GM10266 (cell line): ENCODE data around the gene STIM2.

ENCODE experiments used
- DNase-seq: peaks from one replicate; pipeline ENCODE4 v3.0.0; 2012; ENCODE audit errors: extremely low spot score
- TF ChIP-seq, protein P1 (sequence below): IDR thresholded peaks from 2 replicates; pipeline ENCODE4 v1.5.1; 2012; ENCODE audit warnings: mild to moderate bottlenecking, low read depth; ENCODE audit not compliant: control insufficient read depth, insufficient read depth; ENCODE audit errors: missing control alignments

STIM2 gene

DNA sequence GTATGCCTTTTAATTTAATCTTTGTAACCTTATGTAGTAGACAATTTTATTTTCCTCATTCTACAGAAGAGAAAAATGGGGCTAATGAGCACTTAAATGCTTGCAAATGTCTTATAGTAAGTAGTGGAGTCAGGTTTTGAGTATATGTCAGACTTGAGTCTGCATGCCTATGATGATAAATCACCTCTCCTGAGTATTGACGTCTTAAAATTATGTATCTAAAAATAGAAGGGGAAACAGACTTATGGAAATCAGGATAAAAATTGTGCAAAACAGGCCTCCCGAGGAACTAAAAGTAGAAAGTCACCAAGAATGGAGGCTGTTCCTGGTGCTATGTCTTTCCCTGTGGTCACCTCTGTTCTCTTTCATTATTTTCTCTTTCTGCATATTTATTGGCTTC lies 92.7 kb downstream of the STIM2 start:
- TF ChIP-seq, protein P1, sequence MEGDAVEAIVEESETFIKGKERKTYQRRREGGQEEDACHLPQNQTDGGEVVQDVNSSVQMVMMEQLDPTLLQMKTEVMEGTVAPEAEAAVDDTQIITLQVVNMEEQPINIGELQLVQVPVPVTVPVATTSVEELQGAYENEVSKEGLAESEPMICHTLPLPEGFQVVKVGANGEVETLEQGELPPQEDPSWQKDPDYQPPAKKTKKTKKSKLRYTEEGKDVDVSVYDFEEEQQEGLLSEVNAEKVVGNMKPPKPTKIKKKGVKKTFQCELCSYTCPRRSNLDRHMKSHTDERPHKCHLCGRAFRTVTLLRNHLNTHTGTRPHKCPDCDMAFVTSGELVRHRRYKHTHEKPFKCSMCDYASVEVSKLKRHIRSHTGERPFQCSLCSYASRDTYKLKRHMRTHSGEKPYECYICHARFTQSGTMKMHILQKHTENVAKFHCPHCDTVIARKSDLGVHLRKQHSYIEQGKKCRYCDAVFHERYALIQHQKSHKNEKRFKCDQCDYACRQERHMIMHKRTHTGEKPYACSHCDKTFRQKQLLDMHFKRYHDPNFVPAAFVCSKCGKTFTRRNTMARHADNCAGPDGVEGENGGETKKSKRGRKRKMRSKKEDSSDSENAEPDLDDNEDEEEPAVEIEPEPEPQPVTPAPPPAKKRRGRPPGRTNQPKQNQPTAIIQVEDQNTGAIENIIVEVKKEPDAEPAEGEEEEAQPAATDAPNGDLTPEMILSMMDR = no peak
- no peak for DNase-seq

DNA sequence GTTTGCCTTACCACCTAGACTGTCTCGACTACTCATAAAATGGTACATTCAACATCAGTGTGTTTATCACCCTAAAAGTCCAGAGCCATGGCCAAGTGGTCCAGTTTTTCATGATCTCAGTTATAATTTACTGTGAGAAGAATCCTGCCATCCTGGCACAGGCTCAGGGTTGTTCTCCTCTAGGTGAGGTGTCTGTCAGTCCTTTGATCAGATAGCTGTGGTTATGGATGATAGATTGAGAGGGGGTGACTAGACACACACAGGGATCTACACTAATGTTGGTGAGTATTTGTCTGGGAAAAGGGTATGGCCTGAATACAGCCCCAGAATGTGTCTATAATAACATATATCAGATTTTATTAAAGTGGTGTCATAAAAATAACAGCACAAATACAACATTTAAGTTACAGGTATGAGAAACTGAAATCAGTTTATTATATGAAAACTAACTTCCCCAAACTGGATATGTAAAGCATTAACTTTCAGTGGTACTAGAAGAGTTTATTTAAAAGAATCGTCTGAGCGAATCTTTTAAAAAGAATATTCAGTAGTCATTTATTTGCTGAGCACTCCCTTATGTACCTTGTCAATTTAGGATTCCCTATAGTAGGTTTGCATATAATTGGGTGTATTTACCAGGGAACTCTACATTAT lies 93.3 kb downstream of the STIM2 start:
- TF ChIP-seq, protein P1 = no peak
- DNase-seq = no peak

DNA sequence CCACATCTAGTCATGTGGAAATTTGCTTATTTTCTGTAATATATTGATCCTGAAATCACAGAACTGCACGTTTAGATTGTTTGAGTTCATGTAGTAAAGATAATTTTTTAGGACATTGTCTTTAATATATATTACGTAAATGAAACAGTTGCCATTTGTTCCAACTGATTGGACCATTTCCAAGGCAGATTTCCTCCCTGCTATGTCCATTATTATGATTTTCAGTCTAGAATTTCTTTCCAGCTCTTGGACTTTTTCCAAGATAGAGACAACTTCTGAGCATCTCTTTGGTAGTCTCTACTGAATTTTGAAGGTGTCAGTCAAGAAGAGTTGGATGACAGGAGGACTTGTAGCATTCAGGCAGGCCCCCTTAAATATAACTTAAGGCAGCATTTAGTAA lies 94.6 kb downstream of the STIM2 start:
- TF ChIP-seq, protein P1 = no peak
- no peak for DNase-seq

DNA sequence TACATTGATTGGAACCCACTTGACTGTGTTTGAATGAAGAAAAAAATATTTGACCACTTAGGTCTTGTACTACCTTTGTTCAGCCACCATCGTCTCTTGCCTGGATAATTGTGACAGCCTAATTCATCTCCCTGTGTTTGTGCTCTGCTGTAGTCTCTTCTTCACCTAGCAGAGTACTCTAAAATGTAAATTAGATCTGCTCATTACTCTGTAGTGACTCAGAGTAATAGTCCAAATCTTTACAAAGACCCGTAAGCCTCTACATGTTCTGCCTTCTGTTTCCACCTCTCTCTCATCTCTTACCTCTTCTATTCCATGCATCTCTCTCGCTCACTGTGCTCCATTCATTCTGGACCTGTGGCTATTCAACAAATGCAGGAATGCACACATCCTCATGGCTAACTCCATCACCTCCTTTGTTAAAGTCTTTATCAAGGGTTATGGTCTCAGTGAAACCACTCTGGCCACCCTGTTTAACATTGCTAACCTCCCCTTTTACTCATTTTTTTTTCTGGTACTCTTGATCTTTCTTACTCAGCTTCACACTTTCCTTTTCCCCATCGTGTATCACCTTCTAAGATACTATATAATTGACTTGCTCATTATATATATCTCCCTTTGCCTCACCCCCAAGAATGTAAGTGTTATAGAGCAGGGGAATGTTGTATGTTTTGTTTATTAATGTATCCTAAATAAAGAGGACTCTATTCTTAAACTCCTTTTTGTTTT lies 98.4 kb downstream of the STIM2 start:
- TF ChIP-seq, protein P1 = no peak
- no peak for DNase-seq

DNA sequence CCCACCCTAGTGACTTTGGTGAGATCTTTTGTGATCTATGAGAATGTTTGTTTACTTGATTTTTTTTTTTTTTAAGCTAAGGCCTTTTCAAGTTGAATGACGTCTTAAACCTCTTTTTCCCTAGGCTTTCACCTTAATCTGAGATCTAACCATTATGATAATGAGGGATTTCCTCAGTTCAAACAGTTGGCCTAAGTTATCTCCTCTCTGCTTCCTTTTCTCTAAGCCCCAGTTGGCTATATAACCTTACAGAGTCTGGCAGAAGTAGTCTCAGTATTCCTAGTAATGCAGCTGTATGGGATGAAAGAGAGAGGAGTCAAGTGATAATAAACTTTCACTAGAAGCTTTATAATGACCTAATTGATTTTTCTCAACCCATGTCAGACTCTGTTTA lies 99.0 kb downstream of the STIM2 start:
- no peak for DNase-seq
- TF ChIP-seq, protein P1 = no peak

DNA sequence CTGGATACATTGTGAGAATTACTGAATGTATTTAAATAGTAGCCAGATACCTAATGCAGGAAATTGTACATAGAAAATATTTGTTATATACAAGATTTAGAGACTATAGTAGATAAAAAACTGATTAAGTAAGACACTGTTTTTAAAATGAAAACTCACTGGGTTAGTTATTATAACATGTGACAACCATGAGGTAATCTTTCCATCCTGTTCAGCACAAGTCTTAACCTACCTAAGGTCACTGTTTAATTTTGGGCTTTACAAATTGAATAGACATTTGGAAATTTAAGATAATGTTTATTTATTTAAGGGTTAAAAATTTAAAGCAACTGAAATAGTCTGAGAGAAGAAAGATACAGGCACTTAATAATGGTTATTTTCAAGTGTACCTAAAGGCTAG lies 102.1 kb downstream of the STIM2 start:
- TF ChIP-seq, protein P1 = no peak
- DNase-seq = no peak

DNA sequence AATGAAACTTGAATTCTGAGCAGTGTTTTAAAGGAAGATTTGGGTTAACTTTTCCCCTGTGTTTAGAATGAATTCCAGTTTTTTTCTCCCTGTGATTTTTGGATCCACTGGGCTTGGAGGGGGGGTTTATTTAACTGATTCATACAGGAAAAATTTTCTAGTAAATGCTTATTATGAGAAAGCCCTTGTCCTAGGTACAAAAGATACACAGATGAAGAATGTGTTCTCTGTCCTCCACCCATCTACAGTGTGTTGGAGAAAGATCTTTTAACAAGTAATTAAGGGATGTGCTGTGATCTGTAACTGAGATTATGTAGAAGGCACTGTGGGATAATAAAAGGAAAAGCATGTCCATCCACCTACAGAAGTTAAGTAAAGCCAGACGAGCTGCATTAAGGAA lies 103.9 kb downstream of the STIM2 start:
- TF ChIP-seq, protein P1 = no peak
- DNase-seq = no peak
